ENCODE results near the gene E4F1. TPM values are rescaled to one million over a fixed set of nuclear protein-coding genes. Genes with fewer than 3 reads are reported as not detected.

The E4F1 gene
- total and polyA plus RNA-seq, 9 of the 15 experiments (the other 6 are each of a cell fraction or from before 2014, with no cell fraction given), result 0.48 to 94.9 (median 20.4) TPM

DNA sequence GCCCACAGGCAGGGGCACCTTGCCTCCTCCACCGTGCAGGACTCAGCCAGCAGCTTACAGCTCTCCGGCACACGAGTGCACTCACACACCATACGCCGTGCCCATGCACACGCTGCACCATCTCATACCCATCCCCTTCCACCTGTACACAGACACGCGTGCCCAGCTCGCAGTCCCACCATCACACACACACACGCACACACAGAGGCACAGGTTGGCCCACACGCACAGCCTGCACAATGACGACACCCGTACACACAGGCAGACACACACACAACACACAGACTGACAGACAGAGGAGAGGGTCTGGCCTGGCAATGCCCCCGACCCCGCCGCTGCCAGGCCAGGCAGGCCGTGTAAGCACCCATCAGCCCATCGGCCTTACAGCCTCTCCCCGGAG is 39.0 kb upstream of the E4F1 start:
- Histone ChIP-seq H3K9ac (ENCODE audit: insufficient read depth in 1 of 2, low read depth in 2 of 2, low read length in 2 of 2) (0 out of 4 replicates have a peak overlapping the region, but pooled peaks of 1 of the 2 experiments have one; percentile 56), H3K9me3 (replicated peaks; ENCODE audit: control insufficient read depth, insufficient read depth, low read depth, low read length) (no peaks in the 10 kb centered on the region), H3K4me1 (replicated peaks in 1 of 2; ENCODE audit: control insufficient read depth in 2 of 2, insufficient read depth in 2 of 2, low read length in 2 of 2) (peaks cover 2 to 88% of the 10 kb centered on the region in 2 experiments; a peak in 3 of 5 replicates), H3K4me2 (ENCODE audit: insufficient read depth, low read length) (no peak overlapping the region), H4K20me1 (replicated peaks; ENCODE audit: control insufficient read depth, insufficient read depth, low read length) (no peaks in the 10 kb centered on the region), H3K27ac (ENCODE audit: extremely low read depth, low read depth, low read length) (no peak overlapping the region), H2AFZ (ENCODE audit: low read depth, low read length) (no peak overlapping the region), H3K79me2 (ENCODE audit: control insufficient read depth, insufficient read depth, low read length) (no peaks in the 10 kb centered on the region), H3K4me3 (no peak overlapping the region), H3K36me3 (ENCODE audit: control insufficient read depth, insufficient read depth, low read length) (no peaks in the 10 kb centered on the region), H3K27me3 (ENCODE audit: control insufficient read depth in 2 of 2, insufficient read depth in 2 of 2, low read length in 2 of 2) (no peaks in the 10 kb centered on the region), H3K9me1 (ENCODE audit: control insufficient read depth, insufficient read depth, low read length) (no peaks in the 10 kb centered on the region)
- DNase-seq (ENCODE audit: extremely low read depth in 1 of 4, low spot score in 3 of 4) (no peak), ATAC-seq (no peak), FAIRE-seq (no peak)
- intact Hi-C loops (cut with micrococcal nuclease) (no loop called here), in situ Hi-C loops (cut with MboI) (no loop called here)
- BruUV-seq (replicated peaks), result no TSS peak
- POLR2A ChIA-PET, result interaction anchor here (0.7 to 1.9 kb wide), 4 partner anchors 9 to 71 kb away, joined by 4 to 6 read pairs (median 6); partner anchors contain the start of gene TRAF7
- CTCF ChIA-PET (ENCODE audit: low intra/inter-chr PET ratio), result no interaction called here
- 69% methylated on average over 19 of the region's 19 CpGs for WGBS (ENCODE audit: insufficient coverage, low coverage, missing lambda C conversion rate)
- TF ChIP-seq SMAD1 (IDR thresholded peaks at IDR 0.05; ENCODE audit: low read depth, low read length, partially characterized antibody) (no peak), ZBTB34 (CRISPR knock-in tag; IDR thresholded peaks at IDR 0.05) (no peak), SMARCB1 (IDR thresholded peaks at IDR 0.05; ENCODE audit: insufficient read length, low read depth) (no peak), ZNF121 (CRISPR knock-in tag; conservative IDR thresholded peaks at IDR 0.05) (no peak), HNRNPLL (IDR thresholded peaks at IDR 0.05; ENCODE audit: low read depth, low read length, poor library complexity, severe bottlenecking) (no peak), NCOR1 (IDR thresholded peaks at IDR 0.05) (no peak), HDGF (IDR thresholded peaks at IDR 0.05) (no peak), KLF10 (CRISPR knock-in tag; IDR thresholded peaks at IDR 0.05) (no peak), TBP (optimal IDR thresholded peaks at IDR 0.05; ENCODE audit: low read depth, low read length) (no peak), POLR2B (IDR thresholded peaks at IDR 0.05; ENCODE audit: low read depth, partially characterized antibody) (no peak), SMARCA5 (IDR thresholded peaks at IDR 0.05) (no peak), ZNF395 (CRISPR knock-in tag; IDR thresholded peaks at IDR 0.05) (no peak), ZNF707 (CRISPR knock-in tag; conservative IDR thresholded peaks at IDR 0.05) (no peak), MXD1 (CRISPR knock-in tag; IDR thresholded peaks at IDR 0.05; ENCODE audit: borderline replicate concordance, poor library complexity, severe bottlenecking) (no peak), TARDBP (IDR thresholded peaks at IDR 0.05) (no peak), CBX8 (IDR thresholded peaks at IDR 0.05; ENCODE audit: borderline replicate concordance, extremely low read depth, low read depth, low read length, poor library complexity, severe bottlenecking) (no peak), KDM5B (IDR thresholded peaks at IDR 0.05; ENCODE audit: insufficient replicate concordance, low read depth, low read length) (no peak), SMAD3 (CRISPR knock-in tag; conservative IDR thresholded peaks at IDR 0.05) (no peak)

Data from K562 (cell line).